ENCODE data around the gene SCCPDH. TPM values are rescaled to one million over a fixed set of nuclear protein-coding genes. Genes with fewer than 3 reads are reported as not detected.

SCCPDH gene
- total RNA-seq, 2 donors from 2014 or later = 25.1 to 28.9 TPM

- Histone ChIP-seq H3K4me3 (ENCODE audit: low read length) (no peak overlapping the region), H3K27me3 (ENCODE audit: control insufficient read depth, insufficient read depth, low read length, poor library complexity, severe bottlenecking) (no peaks in the 10 kb centered on the region), H3K4me1 (ENCODE audit: control insufficient read depth, insufficient read depth, low read length) (no peaks in the 10 kb centered on the region), H3K36me3 (ENCODE audit: control insufficient read depth, insufficient read depth, low read length) (no peaks in the 10 kb centered on the region), H3K9me3 (ENCODE audit: control insufficient read depth, low read length) (no peaks in the 10 kb centered on the region), H3K27ac (ENCODE audit: low read depth, low read length) (no peak overlapping the region), H3K9ac (ENCODE audit: extremely low read depth, low read length, poor library complexity, severe bottlenecking) (no peak overlapping the region)
- DNase-seq = peak; percentile 69
- Mint-ChIP-seq H3K4me3 (peak overlapping the region; percentile 30), H3K27ac (no peak overlapping the region), H3K4me1 (peaks cover 18% of the 10 kb centered on the region), H3K27me3 (ENCODE audit: insufficient read depth) (no peaks in the 10 kb centered on the region), H3K9me3 (peaks cover 2% of the 10 kb centered on the region), H3K36me3 (ENCODE audit: low read depth) (no peaks in the 10 kb centered on the region)
- no peak for TF ChIP-seq CTCF (conservative IDR thresholded peaks at IDR 0.05)
- WGBS, 2 experiments (ENCODE audit: insufficient coverage in 1 of 2, insufficient read length in 1 of 2) = 61 to 63% methylated on average over 11 to 37 of the region's 37 CpGs
These were observed 64.7 kb downstream of the SCCPDH start for GRCh38 chr1:246788895-246789338.

- Histone ChIP-seq H3K9ac (ENCODE audit: extremely low read depth, low read length, poor library complexity, severe bottlenecking) (no peak overlapping the region), H3K4me3 (ENCODE audit: low read length) (no peak overlapping the region), H3K27ac (ENCODE audit: low read depth, low read length) (no peak overlapping the region), H3K36me3 (ENCODE audit: control insufficient read depth, insufficient read depth, low read length) (no peaks in the 10 kb centered on the region), H3K4me1 (ENCODE audit: control insufficient read depth, insufficient read depth, low read length) (no peaks in the 10 kb centered on the region), H3K27me3 (ENCODE audit: control insufficient read depth, insufficient read depth, low read length, poor library complexity, severe bottlenecking) (no peaks in the 10 kb centered on the region), H3K9me3 (ENCODE audit: control insufficient read depth, low read length) (no peaks in the 10 kb centered on the region)
- no peak overlapping the region for H3K4me3 Mint-ChIP-seq
- peak; percentile 65 for DNase-seq
- H3K27ac Mint-ChIP-seq = no peak overlapping the region
- H3K9me3 Mint-ChIP-seq = peaks cover 2% of the 10 kb centered on the region
- no peaks in the 10 kb centered on the region for H3K36me3 Mint-ChIP-seq (ENCODE audit: low read depth)
- peaks cover 23% of the 10 kb centered on the region for H3K4me1 Mint-ChIP-seq
- WGBS, 2 experiments (ENCODE audit: insufficient coverage in 1 of 2, insufficient read length in 1 of 2) = 84 to 85% methylated on average over 13 to 25 of the region's 25 CpGs
- H3K27me3 Mint-ChIP-seq (ENCODE audit: insufficient read depth) = peaks cover 1% of the 10 kb centered on the region
- no peak for TF ChIP-seq CTCF (conservative IDR thresholded peaks at IDR 0.05)
These were observed 65.5 kb downstream of the SCCPDH start for GRCh38 chr1:246789454-246790339.

- Histone ChIP-seq H3K9me3 (ENCODE audit: control insufficient read depth, low read length) (no peaks in the 10 kb centered on the region), H3K27me3 (ENCODE audit: control insufficient read depth, insufficient read depth, low read length, poor library complexity, severe bottlenecking) (no peaks in the 10 kb centered on the region), H3K27ac (ENCODE audit: low read depth, low read length) (no peak overlapping the region), H3K9ac (ENCODE audit: extremely low read depth, low read length, poor library complexity, severe bottlenecking) (no peak overlapping the region), H3K4me3 (ENCODE audit: low read length) (no peak overlapping the region), H3K36me3 (ENCODE audit: control insufficient read depth, insufficient read depth, low read length) (no peaks in the 10 kb centered on the region), H3K4me1 (ENCODE audit: control insufficient read depth, insufficient read depth, low read length) (no peaks in the 10 kb centered on the region)
- no peak overlapping the region for H3K4me3 Mint-ChIP-seq
- no peak overlapping the region for H3K27ac Mint-ChIP-seq
- no peak for TF ChIP-seq CTCF (conservative IDR thresholded peaks at IDR 0.05)
- DNase-seq = no peak
- no peaks in the 10 kb centered on the region for H3K36me3 Mint-ChIP-seq (ENCODE audit: low read depth)
- peaks cover 1% of the 10 kb centered on the region for H3K27me3 Mint-ChIP-seq (ENCODE audit: insufficient read depth)
- 94 to 100% methylated on average over 7 of the region's 7 CpGs for WGBS, 2 experiments (ENCODE audit: insufficient coverage in 1 of 2, insufficient read length in 1 of 2)
- H3K4me1 Mint-ChIP-seq = peaks cover 27% of the 10 kb centered on the region
- H3K9me3 Mint-ChIP-seq = peaks cover 2% of the 10 kb centered on the region
These were observed 66.2 kb downstream of the SCCPDH start for GRCh38 chr1:246790364-246790763.

Data from endodermal cell (in vitro differentiated cells).